DMS53 (cell line): Measurements from ENCODE around the gene OTOG.

ENCODE experiments used
- DNase-seq: peaks from one replicate; lab custom pipeline; 2025; lab: John Stamatoyannopoulos, UW

The OTOG gene

DNA sequence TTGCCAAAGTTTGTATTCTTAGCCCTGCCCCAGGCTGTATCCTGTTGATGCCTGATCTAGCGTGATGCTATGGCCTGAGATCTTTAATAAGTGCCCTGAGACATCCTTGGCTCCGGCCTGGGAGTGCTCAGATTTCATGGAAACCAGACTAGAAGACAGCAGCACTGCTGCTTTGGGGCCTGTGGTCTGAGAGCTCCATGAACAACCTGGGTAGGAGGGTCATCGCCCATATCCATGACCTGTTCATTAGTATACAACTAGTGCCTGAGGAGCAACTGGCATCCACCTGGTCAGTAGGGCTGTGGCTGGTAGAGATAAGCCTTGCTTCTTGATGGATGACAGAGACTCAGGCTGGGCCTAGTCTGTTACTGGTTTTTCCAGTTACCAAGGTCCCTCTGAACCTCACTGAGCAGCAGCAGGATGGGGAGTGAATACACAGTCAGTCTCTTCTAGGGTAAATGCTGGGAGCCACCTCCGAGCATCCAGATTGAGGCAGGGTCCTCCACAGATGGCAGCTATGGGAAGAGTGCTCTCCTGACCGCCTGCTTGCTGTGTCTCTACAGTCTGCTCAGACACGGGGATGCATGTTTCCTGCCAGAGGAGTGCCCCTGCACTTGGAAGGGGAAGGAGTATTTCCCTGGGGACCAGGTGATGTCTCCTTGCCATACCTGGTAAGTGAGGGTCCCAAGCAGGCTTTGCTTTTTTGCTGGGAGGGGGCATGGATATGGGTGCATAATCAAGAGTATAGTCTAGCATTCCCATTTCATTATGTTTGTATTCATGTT lies 39.0 kb downstream of the OTOG start:
- DNase-seq = no peak

DNA sequence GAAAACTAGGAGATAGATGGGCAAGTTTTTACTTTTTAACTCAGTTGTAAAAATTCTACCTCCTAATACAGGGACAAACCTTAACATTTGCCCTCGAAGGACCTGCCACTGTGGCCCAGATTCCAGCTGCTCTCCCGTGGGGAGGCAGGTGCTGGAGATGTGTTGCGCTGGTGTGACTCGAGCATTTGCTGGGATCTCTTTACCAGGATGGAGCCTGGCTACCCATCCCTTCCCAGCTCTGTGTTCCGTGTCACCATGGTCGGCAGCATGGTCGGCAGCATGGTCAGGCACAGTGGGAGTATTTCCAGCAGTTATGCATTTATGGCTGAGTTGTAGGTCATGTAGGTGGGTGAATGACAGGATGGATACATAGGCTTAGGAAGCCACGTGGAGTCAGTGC lies 41.1 kb downstream of the OTOG start:
- no peak for DNase-seq

GRCh38 chr11:17588721-17589120 lies 41.7 kb downstream of the OTOG start:
- DNase-seq = no peak

- DNase-seq = no peak
These were observed 43.4 kb downstream of the OTOG start for GRCh38 chr11:17590463-17590862.

- no peak for DNase-seq
These were observed 44.2 kb downstream of the OTOG start for GRCh38 chr11:17591293-17591692.

- DNase-seq = no peak
These were observed 46.6 kb downstream of the OTOG start for GRCh38 chr11:17593466-17594245.

DNA sequence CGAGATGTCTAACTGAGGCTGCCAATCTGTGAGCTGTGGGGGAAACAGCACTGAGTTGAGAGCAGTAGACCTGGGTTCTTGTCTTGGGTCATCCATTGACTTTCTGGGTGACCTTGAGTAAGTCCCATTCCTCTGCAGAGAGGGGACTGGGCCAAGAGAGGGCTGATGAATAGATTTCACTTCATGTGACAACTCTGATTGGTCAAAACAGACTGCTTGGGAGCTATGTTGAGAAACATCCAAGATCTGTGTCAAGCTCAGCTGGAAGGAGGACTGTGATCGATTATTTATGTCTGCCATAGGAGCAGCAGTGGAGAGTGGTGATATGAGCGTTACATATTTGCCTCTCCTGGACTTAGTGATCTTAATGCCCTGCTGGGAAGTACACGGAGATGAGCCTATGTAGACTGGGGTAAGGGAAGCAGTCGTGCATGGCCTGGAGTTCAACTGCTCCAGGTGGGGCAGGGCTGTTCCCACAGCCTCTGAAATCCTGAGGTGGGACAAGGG lies 47.7 kb downstream of the OTOG start:
- no peak for DNase-seq

DNA sequence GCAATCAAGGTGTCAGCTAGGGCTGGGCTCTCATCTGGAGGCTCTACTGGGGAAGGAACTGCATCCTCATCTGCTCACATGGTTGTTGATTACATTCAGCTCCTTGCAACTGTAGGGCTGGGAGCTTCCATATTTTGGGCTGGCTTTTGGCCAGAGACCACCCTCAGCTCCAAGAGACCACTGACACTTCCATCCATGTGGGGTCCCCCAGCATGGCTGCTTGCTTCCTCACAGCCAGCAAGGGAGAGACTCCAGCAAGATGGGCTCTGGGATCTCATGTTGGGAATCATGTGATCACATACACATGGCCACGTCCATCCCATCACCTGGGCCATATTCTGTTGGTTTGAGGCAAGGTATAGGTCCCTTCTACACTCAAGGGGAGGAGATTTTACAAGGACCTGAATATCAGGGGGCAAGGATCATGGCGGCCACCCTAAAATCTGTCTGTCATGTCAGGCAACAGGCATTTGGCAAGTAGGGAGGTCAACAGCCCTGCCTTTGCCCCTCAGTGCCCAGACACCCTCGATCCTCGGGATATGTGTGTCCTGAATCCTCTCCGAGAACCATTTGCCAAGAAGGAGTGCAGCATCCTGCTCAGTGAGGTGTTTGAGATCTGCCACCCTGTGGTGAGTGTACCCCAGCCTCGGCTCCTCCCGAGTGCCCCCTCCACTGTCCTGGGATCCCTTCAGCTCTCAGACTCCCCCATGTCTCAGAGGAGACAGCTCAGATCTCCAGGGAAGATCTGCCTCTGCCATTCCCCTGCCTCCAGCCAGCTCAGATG lies 48.7 kb downstream of the OTOG start:
- no peak for DNase-seq

DNA sequence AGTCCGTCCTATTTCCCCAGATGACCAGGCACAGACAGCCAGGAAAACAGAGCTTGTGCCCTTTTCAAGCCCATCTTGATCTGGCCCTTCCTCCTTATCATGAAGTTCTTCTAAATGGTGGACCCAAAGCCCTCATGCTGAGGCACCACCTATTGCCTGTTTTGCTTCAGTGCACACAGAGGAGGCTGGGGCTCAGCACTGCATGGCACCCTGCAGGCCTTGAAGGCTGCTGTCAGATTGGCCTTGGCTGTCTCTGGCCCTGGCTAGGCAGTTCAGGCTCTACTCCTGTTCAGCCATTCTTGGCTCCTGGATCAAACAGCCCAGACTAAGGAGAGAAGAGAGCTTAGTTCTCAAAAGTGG lies 49.2 kb downstream of the OTOG start:
- DNase-seq = no peak

DNA sequence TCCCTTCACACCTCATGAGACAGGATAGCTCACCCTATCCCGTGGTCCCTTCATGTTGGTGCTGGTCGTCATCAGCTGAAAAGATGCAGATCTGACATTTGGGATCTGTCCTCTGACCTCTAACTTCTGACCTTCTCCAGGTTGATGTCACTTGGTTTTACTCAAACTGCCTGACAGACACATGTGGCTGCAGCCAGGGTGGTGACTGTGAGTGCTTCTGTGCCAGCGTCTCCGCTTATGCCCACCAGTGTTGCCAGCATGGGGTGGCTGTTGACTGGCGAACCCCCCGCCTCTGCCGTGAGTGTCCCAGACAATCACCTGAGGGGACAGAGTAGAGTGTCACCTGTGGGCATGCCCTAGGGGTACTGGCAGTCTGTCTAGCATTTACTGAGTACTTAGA lies 49.7 kb downstream of the OTOG start:
- DNase-seq = no peak

- no peak for DNase-seq
These were observed 50.7 kb downstream of the OTOG start for GRCh38 chr11:17597770-17598169.

DNA sequence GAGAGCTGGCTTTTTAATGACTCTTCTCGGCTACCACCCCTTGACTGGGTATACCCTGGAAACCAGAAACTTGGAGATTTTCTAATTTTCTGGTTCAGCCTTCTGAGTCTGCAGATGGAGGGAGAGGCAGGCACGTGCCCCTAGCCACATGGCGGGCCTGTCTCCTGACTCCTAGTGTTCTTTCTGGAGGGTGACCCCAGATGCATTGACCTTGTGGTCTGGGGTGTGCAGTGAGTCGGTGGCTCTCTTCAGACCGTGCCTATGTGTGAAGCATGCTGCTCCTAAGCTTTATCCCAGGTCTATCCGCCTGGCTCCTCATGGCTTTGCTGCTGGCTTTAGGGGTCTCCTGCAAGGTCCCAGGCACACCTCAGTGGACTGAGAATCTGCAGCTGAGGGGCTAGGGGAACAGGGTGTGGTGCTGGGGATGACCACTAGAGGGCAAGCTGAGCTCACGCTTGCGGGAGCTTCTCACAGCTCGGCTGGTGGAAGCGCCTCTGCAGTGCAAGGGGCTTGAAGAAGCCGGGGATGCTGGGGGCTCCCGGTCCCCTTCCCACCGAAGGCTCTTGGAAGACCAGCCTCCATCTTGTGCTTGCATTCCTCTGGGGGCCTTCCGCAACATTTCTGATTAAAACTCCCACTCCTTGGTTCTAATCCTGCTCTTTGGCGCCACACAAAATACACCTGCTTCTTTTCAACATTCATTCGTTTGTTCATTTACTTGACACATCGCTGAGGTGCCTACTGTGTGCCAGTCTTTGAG lies 51.8 kb downstream of the OTOG start:
- peak; percentile 81 for DNase-seq

GRCh38 chr11:17599460-17599925 lies 52.4 kb downstream of the OTOG start:
- DNase-seq = no peak

- no peak for DNase-seq
These were observed 53.5 kb downstream of the OTOG start for GRCh38 chr11:17600316-17601255.

DNA sequence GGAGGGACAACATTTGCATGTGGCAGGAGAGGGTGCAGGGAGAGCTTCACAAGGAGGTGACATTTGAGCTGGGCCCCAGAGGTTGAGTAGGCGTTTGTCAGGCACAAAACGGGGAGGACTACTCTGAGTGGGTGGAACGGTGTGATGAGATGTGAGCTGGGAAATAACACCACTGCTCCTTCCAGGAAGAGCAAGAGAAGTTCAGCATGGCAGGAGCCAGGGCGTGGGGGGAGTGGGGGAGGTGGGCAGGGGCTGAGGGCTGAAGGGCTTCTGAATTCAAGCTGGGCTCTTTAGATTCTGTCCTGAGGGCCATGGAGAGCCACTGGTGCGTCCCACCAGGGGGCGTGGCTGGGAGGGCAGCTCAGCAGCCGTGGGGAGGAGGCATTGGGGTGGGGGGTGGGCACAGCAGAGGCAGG lies 54.2 kb downstream of the OTOG start:
- DNase-seq = no peak

GRCh38 chr11:17601676-17602075 lies 54.6 kb downstream of the OTOG start:
- no peak for DNase-seq

GRCh38 chr11:17602105-17603001 lies 55.3 kb downstream of the OTOG start:
- DNase-seq = no peak

GRCh38 chr11:17603056-17603825 lies 56.2 kb downstream of the OTOG start:
- DNase-seq = no peak
